GM12878 (cell line): ENCODE results near the gene KHDRBS1. TPM values are rescaled to one million over a fixed set of nuclear protein-coding genes. Genes with fewer than 3 reads are reported as not detected.

ENCODE experiments used
- ATAC-seq: fragments of 200-7000 bp; cut with Tn5 transposase; 3 replicates; pipeline ENCODE4 v1.9.1; 2020; ENCODE audit warnings: mild to moderate bottlenecking, moderate library complexity
- Bru-seq: library from RNA; stranded (reverse); fragments of 400-500 nt; gene quantifications from one replicate; lab custom pipeline; 2021; lab: Mats Ljungman, UMichigan
- BruChase-seq, 2 experiments: library from RNA; stranded (reverse); fragments of 400-500 nt; gene quantifications; one replicate each; lab custom pipeline; 2021; lab: Mats Ljungman, UMichigan
- BruUV-seq: library from RNA; stranded (reverse); fragments of 400-500 nt; replicated peaks from 2 replicates; lab custom pipeline; 2021; lab: Mats Ljungman, UMichigan
- CTCF ChIA-PET: fragments of 300-600 bp; sonication (Branson Sonifier 250); formaldehyde crosslinking; extraction: SDS; loops from one replicate; lab custom pipeline; 2021; ENCODE audit warnings: inconsistent platforms; lab: Yijun Ruan, JAX
- POLR2A ChIA-PET: fragments of 350-600 bp; formaldehyde crosslinking; extraction: SDS; loops from one replicate; lab custom pipeline; 2021; ENCODE audit warnings: inconsistent platforms; lab: Charles Lee
- RAD21 ChIA-PET: fragments of 300-600 bp; sonication (Branson Sonifier 250); formaldehyde crosslinking; loops from one replicate; lab custom pipeline; 2023; ENCODE audit warnings: antibody characterized with exemption; ENCODE audit not compliant: unreplicated experiment; lab: Charles Lee
- SMC1A ChIA-PET: fragments of 300-600 bp; sonication (Branson Sonifier 250); formaldehyde crosslinking; loops from one replicate; lab custom pipeline; 2023; ENCODE audit not compliant: unreplicated experiment, uncharacterized antibody; lab: Charles Lee
- DNase-seq: peaks from one replicate; pipeline ENCODE4 v3.0.0-alpha.2; 2011; ENCODE audit warnings: low read depth, low spot score
- FAIRE-seq: peaks from 3 replicates; lab custom pipeline; 2011; peaks lifted over from hg19 to GRCh38; lab: Jason Lieb, UNC
- H2AFZ ChIP-seq: 2 replicates; pipeline ENCODE4 v1.6.0; 2011; ENCODE audit warnings: low read depth, low read length, control low read depth; ENCODE audit not compliant: control insufficient read depth
- H3K27ac ChIP-seq: 2 replicates; pipeline ENCODE4 v1.5.1; 2011; ENCODE audit warnings: control low read depth; ENCODE audit not compliant: control insufficient read depth, insufficient read depth
- H3K27me3 ChIP-seq, 2 experiments: replicated peaks in 1 of 2; 2 replicates each; pipeline versions ENCODE4 v1.6.0 to v1.6.1; 2011; ENCODE audit warnings: low read length in 1 of 2; ENCODE audit not compliant: control insufficient read depth in 2 of 2, insufficient read depth in 2 of 2
- H3K36me3 ChIP-seq, 2 experiments: 2 replicates each; pipeline ENCODE4 v1.5.1; 2011; ENCODE audit warnings: low read length in 1 of 2; ENCODE audit not compliant: control insufficient read depth in 2 of 2, insufficient read depth in 2 of 2
- H3K4me1 ChIP-seq: 2 replicates; pipeline ENCODE4 v1.6.1; 2011; ENCODE audit warnings: mild to moderate bottlenecking, low read length, moderate library complexity, mixed read lengths; ENCODE audit not compliant: control insufficient read depth, insufficient read depth
- H3K4me2 ChIP-seq: 2 replicates; pipeline ENCODE4 v1.6.0; 2011; ENCODE audit warnings: control low read depth; ENCODE audit not compliant: control insufficient read depth, insufficient read depth
- H3K4me3 ChIP-seq: fragments of 200-600 bp; sonication (generic); 2 replicates; pipeline ENCODE4 v1.5.1; 2016
- H3K79me2 ChIP-seq: 2 replicates; pipeline ENCODE4 v1.6.0; 2011; ENCODE audit warnings: low read length; ENCODE audit not compliant: control insufficient read depth, insufficient read depth
- H3K9ac ChIP-seq: 2 replicates; pipeline ENCODE4 v1.8.0; 2011; ENCODE audit warnings: low read length, control low read depth, mixed read lengths; ENCODE audit not compliant: control insufficient read depth, insufficient read depth
- H3K9me3 ChIP-seq: replicated peaks from 3 replicates; pipeline ENCODE4 v1.5.1; 2011; ENCODE audit warnings: mild to moderate bottlenecking, low read length; ENCODE audit not compliant: control insufficient read depth, insufficient read depth
- H4K20me1 ChIP-seq: 2 replicates; pipeline ENCODE4 v1.6.0; 2011; ENCODE audit not compliant: control insufficient read depth, insufficient read depth
- BRCA1 ChIP-seq: IDR thresholded peaks from 2 replicates; pipeline ENCODE4 v1.6.1; 2011; ENCODE audit warnings: low read depth, low read length, improper control_type of control experiment
- CEBPZ ChIP-seq: fragments of 150-350 bp; IDR thresholded peaks from 2 replicates; pipeline ENCODE4 v1.6.1; 2016; ENCODE audit warnings: low read depth, low read length
- CHD4 ChIP-seq: fragments of 200-600 bp; sonication (generic); IDR thresholded peaks from 2 replicates; pipeline ENCODE4 v1.6.1; 2016; ENCODE audit warnings: mild to moderate bottlenecking
- CREM ChIP-seq: IDR thresholded peaks from 2 replicates; pipeline ENCODE4 v1.6.1; 2014; ENCODE audit warnings: antibody characterized with exemption, low read depth
- EED ChIP-seq: sonication (generic); IDR thresholded peaks from 2 replicates; pipeline ENCODE4 v1.6.1; 2016; ENCODE audit warnings: antibody characterized with exemption, low read depth
- MTA3 ChIP-seq: IDR thresholded peaks from 2 replicates; pipeline ENCODE4 v1.6.1; 2012; ENCODE audit warnings: low read length, inconsistent platforms, borderline replicate concordance
- MYC ChIP-seq: IDR thresholded peaks from 2 replicates; pipeline ENCODE4 v1.6.1; 2011; ENCODE audit warnings: mild to moderate bottlenecking, low read length, moderate library complexity, inconsistent platforms; ENCODE audit not compliant: insufficient read depth, insufficient replicate concordance, insufficient read length, severe bottlenecking
- WGBS: methylation state at CpG from one replicate; pipeline ENCODE4 v1.1.6; 2016; ENCODE audit warnings: low lambda C conversion rate; ENCODE audit not compliant: insufficient replicate concordance, insufficient coverage; ENCODE audit errors: missing lambda C conversion rate; 5-methylcytosine and 5-hydroxymethylcytosine counted together
- in situ Hi-C: fragments of 300-500 bp; cut with MboI; formaldehyde crosslinking; loops from 9 replicates; pipeline ENCODE4 v1.14.3; 2018; ENCODE audit warnings: mixed read lengths
- intact Hi-C: fragments of 100-400 bp; cut with micrococcal nuclease; formaldehyde crosslinking; loops from one replicate; pipeline ENCODE4 v1.14.2; 2022; ENCODE audit not compliant: unreplicated experiment
- long read RNA-seq, 2 experiments: library from polyadenylated mRNA; unstranded; transcript quantifications; one replicate each; pipeline ENCODE4 v2.0.0, GENCODE V29; 2019 to 2020
- polyA minus RNA-seq, 3 experiments: library from RNA; depleted of rRNA, polyadenylated mRNA; stranded (reverse); fragments of >200 nt; gene quantifications; 2 replicates each; pipeline ENCODE4 v1.2.3, GENCODE V29; 2011
- polyA plus RNA-seq, 11 experiments: library from polyadenylated mRNA; depleted of rRNA in 4 of 11; unstranded in 6 of 11; stranded (reverse) in 5 of 11; fragments of >200 nt; fragmentation: Nextera tagmentation in 4 of 11; fragmentation: Illumina TruSeq in 1 of 11; extraction: Ambion mirVana in 4 of 11; extraction: Trizol in 1 of 11; gene quantifications; 1 replicate in 1 of 11; 2 replicates in 10 of 11; pipeline versions ENCODE4 v1.2.1 to v1.2.3, GENCODE V29; 2011 to 2016; ENCODE audit warnings: inconsistent platforms in 2 of 11, missing spikeins in 2 of 11, low read depth in 1 of 11
- total RNA-seq, 4 experiments: library from RNA; depleted of rRNA in 3 of 4; stranded (reverse); fragments of >200 nt in 3 of 4; fragmentation: Illumina TruSeq in 1 of 4; extraction: Trizol in 1 of 4; gene quantifications; 2 replicates each; pipeline versions ENCODE4 v1.2.1 to v1.2.3, GENCODE V29; 2013 to 2021
- TF ChIP-seq, protein P1 (sequence below): fragments of 450-650 bp; formaldehyde crosslinking; IDR thresholded peaks from 2 replicates; pipeline ENCODE4 v1.4.0; 2020; ENCODE audit warnings: mild to moderate bottlenecking, moderate library complexity

KHDRBS1 gene
- total RNA-seq (2013; cell fraction: nucleolus; rRNA removed) = 64.4 and 68.6 TPM in 2 replicates
- total RNA-seq (2014; rRNA removed) = 70.5 and 82.1 TPM in 2 replicates
- total RNA-seq (2014; rRNA removed; fragmentation: Illumina TruSeq; extraction: Trizol) = 94.4 and 96.7 TPM in 2 replicates
- total RNA-seq (2021) = 197 and 204 TPM in 2 replicates
- polyA plus RNA-seq (2011; ENCODE audit: low read depth) = 86.5 TPM
- 55.8 and 75.1 TPM in 2 replicates for polyA plus RNA-seq (2011; rRNA removed)
- polyA plus RNA-seq (2011; cell fraction: cytosol; rRNA removed) = 45.5 and 56.2 TPM in 2 replicates
- polyA plus RNA-seq (2011; cell fraction: nucleus; rRNA removed) = 47.1 and 71.8 TPM in 2 replicates
- 125 and 131 TPM in 2 replicates for polyA plus RNA-seq (2012)
- 163 and 170 TPM in 2 replicates for polyA plus RNA-seq (2014; fragmentation: Illumina TruSeq; extraction: Trizol)
- polyA plus RNA-seq (2014; fragmentation: Nextera tagmentation; extraction: Ambion mirVana) = 10 to 100 TPM; 42.5 to 97.6 TPM
- polyA plus RNA-seq (2014; rRNA removed) = 90.0 and 97.9 TPM in 2 replicates
- polyA plus RNA-seq (2016; fragmentation: Nextera tagmentation; extraction: Ambion mirVana) = 100 to 1,000 TPM; 142 to 157 TPM
- polyA minus RNA-seq (2011; rRNA and poly(A)+ RNA removed) = 29.4 and 34.5 TPM in 2 replicates
- polyA minus RNA-seq (2011; cell fraction: cytosol; rRNA and poly(A)+ RNA removed) = 36.6 and 38.2 TPM in 2 replicates
- polyA minus RNA-seq (2011; cell fraction: nucleus; rRNA and poly(A)+ RNA removed) = 16.7 and 34.1 TPM in 2 replicates
- percentile 94 among the genes with signal in this experiment for Bru-seq, nascent RNA
- BruChase-seq, experiment 1, labeled RNA remaining after a 6-hour chase = percentile 97 among the genes with signal in this experiment
- percentile 94 among the genes with signal in this experiment for BruChase-seq, experiment 2, labeled RNA remaining after a 2-hour chase
- long read RNA-seq, experiment 1, transcript KHDRBS1-202 (9 exons, 2,757 nt) = major isoform, 40 of 58 reads
- long read RNA-seq, experiment 1, partial matches to known transcripts = 8 of 58 reads
- long read RNA-seq, experiment 1, other reads (novel, unspliced or antisense) = 9 of 58 reads
- long read RNA-seq, experiment 2, transcript KHDRBS1-202 (9 exons, 2,757 nt) = major isoform, 12 of 135 reads
- long read RNA-seq, experiment 2, partial matches to known transcripts = 97 of 135 reads
- long read RNA-seq, experiment 2, other reads (novel, unspliced or antisense) = 26 of 135 reads

GRCh38 chr1:32013386-32014198 lies at the start of gene KHDRBS1:
Gene KHDRBS1 (plus strand): TSS chr1:32013868. CDS start chr1:32013996, 128 bp downstream.
- ATAC-seq (peak; percentile 87), FAIRE-seq (peak; percentile 78), DNase-seq (peak; percentile 98)
- H3K27ac ChIP-seq = peak within 1 kb of the TSS; percentile 94
- H2AFZ ChIP-seq = peak within 1 kb of the TSS; percentile 93
- BruUV-seq = no TSS peak
- ChIA-PET RAD21 (interaction anchor here (1.1 to 4.0 kb wide), 6 partner anchors 10 to 80 kb away, joined by 3 to 26 read pairs (median 8); partner anchors contain the start of gene TMEM39B), POLR2A (interaction anchor here (0.6 to 4.0 kb wide), 9 partner anchors 8 to 228 kb away, joined by 3 to 25 read pairs (median 8); partner anchors contain the start of gene TMEM39B), CTCF (interaction anchor here (0.7 to 3.1 kb wide), 9 partner anchors 10 to 96 kb away, joined by 3 to 8 read pairs (median 4); no protein-coding TSS in a partner anchor), SMC1A (interaction anchor here (0.7 to 1.6 kb wide), 6 partner anchors 9 to 94 kb away, joined by 3 to 5 read pairs (median 4); partner anchors contain the start of gene KPNA6)
- H3K4me2 ChIP-seq = peak within 1 kb of the TSS; percentile 86
- H3K9me3 ChIP-seq = no peaks in the 10 kb centered on the region
- H3K27me3 ChIP-seq = no peaks in the 10 kb centered on the region
- H3K79me2 ChIP-seq = peaks cover 50% of the 10 kb centered on the region
- peak within 1 kb of the TSS; percentile 99 for H3K4me3 ChIP-seq
- H4K20me1 ChIP-seq = no peaks in the 10 kb centered on the region; the same call in 1 of the 2 replicates
- intact Hi-C loops (loop anchor here (5.0 kb wide), 1 partner anchor 76 kb away; the partner anchor contains the start of gene PTP4A2), in situ Hi-C loops (no loop called here)
- peaks cover 0 to 4% of the 10 kb centered on the region in 2 experiments; a peak in 2 of 4 replicates for H3K36me3 ChIP-seq
- H3K4me1 ChIP-seq = 0 out of 2 replicates have a peak, but pooled peaks cover 4% of the 10 kb centered on the region
- peak within 1 kb of the TSS; percentile 99 for H3K9ac ChIP-seq
- WGBS = under 1% methylated on average over 86 of the region's 101 CpGs
- TF ChIP-seq MTA3 (no peak), EED (no peak), CREM (peak; percentile 52), MYC (no peak), CEBPZ (no peak), CHD4 (no peak), BRCA1 (no peak)
- TF ChIP-seq, protein P1, sequence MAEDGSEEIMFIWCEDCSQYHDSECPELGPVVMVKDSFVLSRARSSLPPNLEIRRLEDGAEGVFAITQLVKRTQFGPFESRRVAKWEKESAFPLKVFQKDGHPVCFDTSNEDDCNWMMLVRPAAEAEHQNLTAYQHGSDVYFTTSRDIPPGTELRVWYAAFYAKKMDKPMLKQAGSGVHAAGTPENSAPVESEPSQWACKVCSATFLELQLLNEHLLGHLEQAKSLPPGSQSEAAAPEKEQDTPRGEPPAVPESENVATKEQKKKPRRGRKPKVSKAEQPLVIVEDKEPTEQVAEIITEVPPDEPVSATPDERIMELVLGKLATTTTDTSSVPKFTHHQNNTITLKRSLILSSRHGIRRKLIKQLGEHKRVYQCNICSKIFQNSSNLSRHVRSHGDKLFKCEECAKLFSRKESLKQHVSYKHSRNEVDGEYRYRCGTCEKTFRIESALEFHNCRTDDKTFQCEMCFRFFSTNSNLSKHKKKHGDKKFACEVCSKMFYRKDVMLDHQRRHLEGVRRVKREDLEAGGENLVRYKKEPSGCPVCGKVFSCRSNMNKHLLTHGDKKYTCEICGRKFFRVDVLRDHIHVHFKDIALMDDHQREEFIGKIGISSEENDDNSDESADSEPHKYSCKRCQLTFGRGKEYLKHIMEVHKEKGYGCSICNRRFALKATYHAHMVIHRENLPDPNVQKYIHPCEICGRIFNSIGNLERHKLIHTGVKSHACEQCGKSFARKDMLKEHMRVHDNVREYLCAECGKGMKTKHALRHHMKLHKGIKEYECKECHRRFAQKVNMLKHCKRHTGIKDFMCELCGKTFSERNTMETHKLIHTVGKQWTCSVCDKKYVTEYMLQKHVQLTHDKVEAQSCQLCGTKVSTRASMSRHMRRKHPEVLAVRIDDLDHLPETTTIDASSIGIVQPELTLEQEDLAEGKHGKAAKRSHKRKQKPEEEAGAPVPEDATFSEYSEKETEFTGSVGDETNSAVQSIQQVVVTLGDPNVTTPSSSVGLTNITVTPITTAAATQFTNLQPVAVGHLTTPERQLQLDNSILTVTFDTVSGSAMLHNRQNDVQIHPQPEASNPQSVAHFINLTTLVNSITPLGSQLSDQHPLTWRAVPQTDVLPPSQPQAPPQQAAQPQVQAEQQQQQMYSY (CRISPR knock-in tag) = no peak
